Esophagus squamous epithelium (tissue), 5 donors: ENCODE data around the gene GARNL3. TPM values are rescaled to one million over a fixed set of nuclear protein-coding genes. Genes with fewer than 3 reads are reported as not detected.
A peak's percentile ranks its signal among the peaks of the same experiment; 100 is the strongest.

ENCODE experiments used
- DNase-seq: peaks from one replicate; lab custom pipeline; 2025; lab: John Stamatoyannopoulos, UW
- H3K27ac ChIP-seq, 4 donors: fragments of 200-600 bp; sonication (generic); one replicate each; pipeline ENCODE4 v1.5.1; 2016 to 2019; ENCODE audit warnings: mild to moderate bottlenecking in 1 of 4
- H3K27me3 ChIP-seq, 4 donors: fragments of 200-600 bp; sonication (generic); 1 replicate in 3 of 4; 2 replicates in 1 of 4; pipeline versions ENCODE4 v1.5.1 to v1.6.0; 2017 to 2021; ENCODE audit warnings: antibody characterized with exemption in 1 of 4
- H3K36me3 ChIP-seq, 3 donors: fragments of 200-600 bp; sonication (generic); one replicate each; pipeline ENCODE4 v1.5.1; 2016 to 2019
- H3K4me1 ChIP-seq, 3 donors: fragments of 200-600 bp; sonication (generic); one replicate each; pipeline ENCODE4 v1.5.1; 2017 to 2019
- H3K4me3 ChIP-seq, 4 donors: fragments of 200-600 bp; sonication (generic); 1 replicate in 3 of 4; 2 replicates in 1 of 4; pipeline ENCODE4 v1.5.1; 2016 to 2019; ENCODE audit warnings: mild to moderate bottlenecking in 2 of 4, moderate library complexity in 1 of 4
- H3K9me3 ChIP-seq, 3 donors: fragments of 200-600 bp; sonication (generic); one replicate each; pipeline ENCODE4 v1.5.1; 2016 to 2019
- POLR2A ChIP-seq, 4 donors: fragments of 450-650 bp; IDR thresholded peaks; one replicate each; pipeline ENCODE4 v1.6.1; 2017; ENCODE audit warnings: antibody characterized with exemption in 4 of 4, mild to moderate bottlenecking in 4 of 4, moderate library complexity in 3 of 4
- WGBS, 2 donors: methylation state at CpG; one replicate each; pipeline ENCODE4 v1.1.5; 2018; 5-methylcytosine and 5-hydroxymethylcytosine counted together
- intact Hi-C: fragments of 100-400 bp; cut with DNase I; formaldehyde crosslinking; loops from one replicate; pipeline ENCODE4 v1.15.0; 2022
- total RNA-seq, 4 donors: library from RNA; depleted of rRNA; stranded (reverse); fragments of >200 nt; gene quantifications; one replicate each; pipeline ENCODE4 v1.1.0, GENCODE V29; 2016
- TF ChIP-seq, protein P1 (sequence below), 6 experiments: fragments of 450-650 bp in 4 of 6; fragments of 200-600 bp in 2 of 6; sonication (generic) in 2 of 6; IDR thresholded peaks; one replicate each; pipeline ENCODE4 v1.5.1; 2016 to 2019; ENCODE audit warnings: antibody characterized with exemption in 6 of 6, mild to moderate bottlenecking in 4 of 6, moderate library complexity in 4 of 6
- donor health status: DM: yes; HTN: yes; CAD: no.

The GARNL3 gene
- total RNA-seq, 4 donors from 2014 or later = 1.1 to 22.9 (median 8.2) TPM

DNA sequence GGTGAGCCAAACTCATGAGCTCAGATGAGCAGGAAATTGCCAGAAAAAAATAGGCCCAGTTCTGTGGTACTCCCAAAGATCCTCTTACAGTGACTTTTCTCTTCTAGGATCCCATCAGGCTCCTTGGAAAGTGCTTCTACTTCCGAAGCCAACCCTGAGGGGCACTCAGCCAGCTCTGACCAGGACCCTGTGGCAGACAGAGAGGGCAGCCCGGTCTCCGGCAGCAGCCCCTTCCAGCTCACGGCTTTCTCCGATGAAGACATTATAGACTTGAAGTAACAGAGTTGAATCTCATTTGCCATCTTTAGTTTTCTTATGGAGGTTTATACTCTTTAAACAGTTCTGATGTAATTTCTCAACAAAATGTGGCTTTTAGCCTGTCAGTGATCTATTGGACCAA is 128.4 kb downstream of the GARNL3 start:
- WGBS, 2 donors = 91 to 97% methylated on average over 5 of the region's 5 CpGs
- intact Hi-C loops = loop anchor here (10.0 kb wide), 1 partner anchor 168 kb away; no protein-coding TSS in a partner anchor
- TF ChIP-seq, protein P1, sequence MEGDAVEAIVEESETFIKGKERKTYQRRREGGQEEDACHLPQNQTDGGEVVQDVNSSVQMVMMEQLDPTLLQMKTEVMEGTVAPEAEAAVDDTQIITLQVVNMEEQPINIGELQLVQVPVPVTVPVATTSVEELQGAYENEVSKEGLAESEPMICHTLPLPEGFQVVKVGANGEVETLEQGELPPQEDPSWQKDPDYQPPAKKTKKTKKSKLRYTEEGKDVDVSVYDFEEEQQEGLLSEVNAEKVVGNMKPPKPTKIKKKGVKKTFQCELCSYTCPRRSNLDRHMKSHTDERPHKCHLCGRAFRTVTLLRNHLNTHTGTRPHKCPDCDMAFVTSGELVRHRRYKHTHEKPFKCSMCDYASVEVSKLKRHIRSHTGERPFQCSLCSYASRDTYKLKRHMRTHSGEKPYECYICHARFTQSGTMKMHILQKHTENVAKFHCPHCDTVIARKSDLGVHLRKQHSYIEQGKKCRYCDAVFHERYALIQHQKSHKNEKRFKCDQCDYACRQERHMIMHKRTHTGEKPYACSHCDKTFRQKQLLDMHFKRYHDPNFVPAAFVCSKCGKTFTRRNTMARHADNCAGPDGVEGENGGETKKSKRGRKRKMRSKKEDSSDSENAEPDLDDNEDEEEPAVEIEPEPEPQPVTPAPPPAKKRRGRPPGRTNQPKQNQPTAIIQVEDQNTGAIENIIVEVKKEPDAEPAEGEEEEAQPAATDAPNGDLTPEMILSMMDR (IDR thresholded peaks at IDR 0.05) = no peak
- no peak for TF ChIP-seq POLR2A (IDR thresholded peaks at IDR 0.05)
- no peak for DNase-seq
- Histone ChIP-seq H3K27ac (no peak overlapping the region), H3K36me3 (peaks cover 0 to 8% (median 0%) of the 10 kb centered on the region in 3 donors), H3K27me3 (no peaks in the 10 kb centered on the region), H3K9me3 (no peaks in the 10 kb centered on the region), H3K4me1 (peaks cover 7 to 35% (median 15%) of the 10 kb centered on the region in 3 donors), H3K4me3 (no peak overlapping the region)

DNA sequence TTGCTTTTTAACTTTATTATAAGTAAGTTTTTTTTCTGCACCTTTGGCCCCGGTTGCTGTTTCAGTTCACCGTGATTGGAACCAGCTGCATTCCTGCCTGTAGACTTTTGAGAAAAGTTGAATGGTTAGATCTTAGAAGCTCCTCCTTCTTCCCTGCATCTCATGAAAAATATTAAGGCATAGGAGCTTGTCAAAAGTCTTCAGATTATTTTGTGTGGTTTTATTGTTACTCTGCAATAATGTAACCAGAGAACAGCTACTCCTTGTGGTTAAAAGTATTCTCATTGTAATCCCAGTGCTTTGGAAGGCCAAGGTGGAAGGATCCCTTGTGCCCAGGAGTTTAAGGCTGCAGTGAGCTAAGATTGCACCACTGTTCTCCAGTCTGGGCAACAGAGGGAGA is 129.1 kb downstream of the GARNL3 start:
- Histone ChIP-seq H3K27ac (no peak overlapping the region), H3K4me1 (peaks cover 14 to 35% (median 15%) of the 10 kb centered on the region in 3 donors), H3K4me3 (no peak overlapping the region), H3K9me3 (no peaks in the 10 kb centered on the region), H3K27me3 (no peaks in the 10 kb centered on the region), H3K36me3 (peaks cover 0 to 8% (median 0%) of the 10 kb centered on the region in 3 donors)
- WGBS, 2 donors = 51 to 75% methylated on average over 2 of the region's 2 CpGs
- TF ChIP-seq, protein P1 (IDR thresholded peaks at IDR 0.05) = no peak
- TF ChIP-seq POLR2A (IDR thresholded peaks at IDR 0.05) = no peak
- intact Hi-C loops = loop anchor here (10.0 kb wide), 1 partner anchor 169 kb away; no protein-coding TSS in a partner anchor
- no peak for DNase-seq

DNA sequence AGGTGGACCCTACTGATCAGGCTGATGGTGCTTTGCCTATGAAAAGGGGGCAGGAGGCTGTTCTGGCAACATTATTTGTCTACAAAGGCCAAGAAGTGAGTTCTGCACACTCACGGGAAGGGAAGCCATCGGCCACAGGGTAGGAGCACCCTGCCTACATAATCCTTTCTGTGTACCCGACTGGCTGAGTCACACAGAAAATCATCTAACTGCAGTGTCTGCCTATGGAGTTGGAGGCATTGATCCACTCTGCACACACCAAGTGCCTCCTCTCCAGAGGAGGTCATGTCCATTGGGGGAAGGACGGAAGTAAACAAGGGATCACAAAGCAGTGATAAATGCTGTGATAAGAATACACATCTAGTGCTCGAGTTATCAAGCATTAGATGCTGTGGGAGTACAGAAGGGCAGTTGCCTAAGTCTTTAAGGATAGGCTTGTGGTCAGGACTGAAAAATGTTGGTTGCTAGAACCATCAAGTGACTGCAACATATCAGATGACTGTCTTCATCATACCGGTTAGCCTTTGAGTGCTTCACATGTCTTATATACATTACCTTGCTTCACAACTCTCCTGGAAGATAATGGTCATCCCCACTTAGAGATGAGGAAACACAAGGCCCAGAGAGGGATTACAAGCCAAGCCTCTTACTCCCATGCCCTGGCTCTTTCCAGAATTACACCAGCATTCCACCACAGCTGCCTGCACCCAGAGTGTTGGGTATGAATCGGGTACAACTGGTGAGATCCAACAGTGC is 131.1 kb downstream of the GARNL3 start:
- no peak for DNase-seq

DNA sequence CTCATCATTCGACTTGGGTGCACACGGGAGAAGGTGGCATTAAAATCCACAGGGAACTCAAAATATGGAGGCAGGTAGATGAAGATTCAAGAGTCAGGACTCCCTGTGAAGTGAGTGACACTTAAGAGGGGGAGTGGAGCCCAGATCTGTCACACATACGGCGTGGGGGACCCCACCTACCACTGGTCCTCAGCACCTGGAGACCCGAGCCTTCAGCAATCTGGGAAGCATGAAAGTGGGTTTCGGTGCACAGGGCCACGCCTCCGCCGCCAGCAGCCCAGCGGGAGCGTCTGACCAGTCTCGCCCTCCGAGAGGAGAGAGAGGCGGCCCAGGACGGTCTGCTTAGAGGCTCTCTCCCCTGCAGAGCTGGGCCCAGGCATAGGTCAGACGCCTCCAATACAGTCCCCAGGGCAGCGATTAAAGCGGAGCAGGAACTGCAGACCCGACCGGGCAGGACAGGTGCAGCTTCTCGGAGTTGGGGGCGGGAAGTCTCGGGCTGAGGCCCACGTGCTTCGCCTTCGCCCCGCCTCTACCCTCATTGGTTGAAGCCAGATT is 131.8 kb downstream of the GARNL3 start:
- Histone ChIP-seq H3K27ac (peak overlapping the region; percentile 51 to 74 (median 62)), H3K4me3 (peak overlapping the region; percentile 43 to 98 (median 74)), H3K27me3 (no peaks in the 10 kb centered on the region), H3K9me3 (no peaks in the 10 kb centered on the region), H3K4me1 (peaks cover 14 to 29% (median 18%) of the 10 kb centered on the region in 3 donors), H3K36me3 (peaks cover 0 to 21% (median 6%) of the 10 kb centered on the region in 3 donors)
- no peak for TF ChIP-seq POLR2A (IDR thresholded peaks at IDR 0.05)
- TF ChIP-seq, protein P1 (IDR thresholded peaks at IDR 0.05) = no peak
- WGBS, 2 donors = 5 to 8% methylated on average over 7 to 22 of the region's 27 CpGs
- no peak for DNase-seq
- intact Hi-C loops = loop anchor here (10.0 kb wide), 1 partner anchor 172 kb away; no protein-coding TSS in a partner anchor

More for the DNA sequence above, 131.1 kb downstream of the GARNL3 start:
- Histone ChIP-seq H3K9me3 (no peaks in the 10 kb centered on the region), H3K4me1 (peaks cover 14 to 29% (median 18%) of the 10 kb centered on the region in 3 donors), H3K27ac (no peak overlapping the region), H3K27me3 (no peaks in the 10 kb centered on the region), H3K4me3 (peak overlapping the region in 2 of 4 donors; percentile 62 to 85), H3K36me3 (peaks cover 0 to 14% (median 0%) of the 10 kb centered on the region in 3 donors)
- TF ChIP-seq, protein P1 (IDR thresholded peaks at IDR 0.05) = no peak
- TF ChIP-seq POLR2A (IDR thresholded peaks at IDR 0.05) = no peak
- intact Hi-C loops = loop anchor here (10.0 kb wide), 1 partner anchor 171 kb away; no protein-coding TSS in a partner anchor
- 61 to 78% methylated on average over 6 to 7 of the region's 7 CpGs for WGBS, 2 donors
